Sigmoid colon (tissue), 7 donors: ENCODE measurements around the gene NELFB. TPM values are rescaled to one million over a fixed set of nuclear protein-coding genes. Genes with fewer than 3 reads are reported as not detected.

Experiments used
- DNase-seq: peaks from one replicate; pipeline ENCODE4 v3.0.0-alpha.2; 2019
- H3K27ac ChIP-seq, 4 donors: fragments of 200-600 bp; sonication (generic); one replicate each; pipeline ENCODE4 v1.5.1; 2016 to 2019; ENCODE audit warnings: mild to moderate bottlenecking in 1 of 4
- H3K27me3 ChIP-seq, 3 donors: fragments of 200-600 bp; sonication (generic); one replicate each; pipeline ENCODE4 v1.5.1; 2019; ENCODE audit warnings: mild to moderate bottlenecking in 1 of 3
- H3K36me3 ChIP-seq, 4 donors: fragments of 200-600 bp; sonication (generic); one replicate each; pipeline ENCODE4 v1.5.1; 2016 to 2019
- H3K4me1 ChIP-seq, 4 donors: fragments of 200-600 bp; sonication (generic); one replicate each; pipeline ENCODE4 v1.5.1; 2017 to 2019
- H3K4me3 ChIP-seq, 4 donors: fragments of 200-600 bp; sonication (generic); one replicate each; pipeline ENCODE4 v1.5.1; 2017 to 2019; ENCODE audit warnings: mild to moderate bottlenecking in 2 of 4, moderate library complexity in 1 of 4
- H3K9me3 ChIP-seq, 4 donors: fragments of 200-600 bp in 3 of 4; sonication (generic) in 3 of 4; one replicate each; pipeline versions ENCODE4 v1.5.1 to v1.6.1; 2013 to 2019
- CTCF ChIP-seq, 4 experiments: fragments of 450-650 bp in 3 of 4; fragments of 200-600 bp in 1 of 4; IDR thresholded peaks; one replicate each; pipeline ENCODE4 v1.5.1; 2016 to 2019; ENCODE audit warnings: antibody characterized with exemption in 4 of 4, mild to moderate bottlenecking in 3 of 4, moderate library complexity in 2 of 4
- EP300 ChIP-seq, 4 donors: sonication (generic); formaldehyde crosslinking; IDR thresholded peaks; one replicate each; pipeline ENCODE4 v1.6.1; 2017; ENCODE audit warnings: antibody characterized with exemption in 4 of 4
- POLR2A ChIP-seq, 2 donors: fragments of 450-650 bp; IDR thresholded peaks; one replicate each; pipeline ENCODE4 v1.6.1; 2016; ENCODE audit warnings: antibody characterized with exemption in 2 of 2, mild to moderate bottlenecking in 2 of 2, moderate library complexity in 2 of 2
- POLR2AphosphoS5 ChIP-seq, 4 donors: sonication (generic); formaldehyde crosslinking; IDR thresholded peaks; one replicate each; pipeline ENCODE4 v1.6.1; 2017; ENCODE audit warnings: antibody characterized with exemption in 4 of 4
- WGBS, 2 donors: extraction: QIAGEN DNeasy Blood & Tissue Kit; methylation state at CpG; one replicate each; pipeline ENCODE4 v1.1.7; 2013; 5-methylcytosine and 5-hydroxymethylcytosine counted together
- intact Hi-C: fragments of 100-400 bp; cut with DNase I; formaldehyde crosslinking; loops from one replicate; pipeline ENCODE4 v1.15.1; 2023
- polyA plus RNA-seq, 3 donors: library from polyadenylated mRNA; stranded (reverse); fragments of 200-250 nt; gene quantifications; one replicate each; pipeline ENCODE4 v1.2.3, GENCODE V29; 2013
- total RNA-seq, 4 donors: library from RNA; depleted of rRNA; stranded (reverse); fragments of >200 nt; gene quantifications; one replicate each; pipeline ENCODE4 v1.1.0, GENCODE V29; 2016
- donor health status: healthy with polysubstance abuse.
- donor health status: Bipolar disorder and iron deficiency.
- donor health status: healthy.

NELFB gene
- total and polyA plus RNA-seq, 7 donors, result 24.7 to 70.5 (median 36.5) TPM

- no peak for DNase-seq
- H3K36me3 ChIP-seq, result no peaks in the 10 kb centered on the region
- intact Hi-C loops, result no loop called here
- no peak overlapping the region for H3K27ac ChIP-seq
- peaks cover 0 to 42% (median 37%) of the 10 kb centered on the region in 4 donors for H3K4me1 ChIP-seq
- no peak for TF ChIP-seq EP300 (IDR thresholded peaks at IDR 0.05)
- TF ChIP-seq CTCF (IDR thresholded peaks at IDR 0.05), result no peak
- no peak for TF ChIP-seq POLR2AphosphoS5 (IDR thresholded peaks at IDR 0.05)
- peak in 1 of 2 donors; percentile 22 for TF ChIP-seq POLR2A (IDR thresholded peaks at IDR 0.05)
- H3K4me3 ChIP-seq, result no peak overlapping the region
- WGBS, 2 donors, result 8 to 36% methylated on average over 30 of the region's 30 CpGs
- no peaks in the 10 kb centered on the region for H3K9me3 ChIP-seq
- peaks cover 40 to 75% (median 57%) of the 10 kb centered on the region in 3 donors for H3K27me3 ChIP-seq
Measured at GRCh38 chr9:137307255-137308056, 52.3 kb downstream of the NELFB start.

DNA sequence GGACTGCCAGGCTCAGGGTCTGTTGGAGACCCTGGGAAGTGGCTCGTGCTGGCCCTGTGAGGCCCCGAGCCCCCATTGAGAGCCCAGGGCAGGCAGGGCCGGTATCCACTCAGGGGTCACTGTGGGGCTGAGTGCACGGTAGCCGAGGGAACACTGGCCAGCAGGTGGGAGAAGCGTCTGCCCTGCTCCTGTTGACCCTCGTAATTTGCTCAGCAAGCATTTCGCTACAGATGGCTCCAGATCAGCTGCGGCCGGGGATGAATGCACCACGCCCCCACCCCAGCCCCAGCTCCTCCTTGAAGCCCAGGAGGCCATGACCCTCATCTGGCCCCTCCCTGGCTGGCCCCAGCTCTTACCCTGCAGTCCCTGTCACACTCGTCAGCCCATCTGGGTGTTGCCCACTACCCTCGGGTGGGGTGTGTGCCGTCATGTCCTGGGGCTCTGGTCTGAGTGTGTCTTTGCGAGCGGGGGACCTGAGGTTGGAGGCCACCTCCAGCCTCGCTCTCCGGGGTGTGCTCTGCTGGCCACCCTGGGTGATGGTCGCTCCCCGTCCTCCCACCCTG, 53.0 kb downstream of the NELFB start:
- Histone ChIP-seq H3K4me1 (peaks cover 0 to 35% (median 32%) of the 10 kb centered on the region in 4 donors), H3K9me3 (no peaks in the 10 kb centered on the region), H3K27ac (no peak overlapping the region), H3K36me3 (no peaks in the 10 kb centered on the region), H3K4me3 (no peak overlapping the region), H3K27me3 (peaks cover 33 to 68% (median 51%) of the 10 kb centered on the region in 3 donors)
- no peak for TF ChIP-seq CTCF (IDR thresholded peaks at IDR 0.05)
- TF ChIP-seq EP300 (IDR thresholded peaks at IDR 0.05), result no peak
- no peak for TF ChIP-seq POLR2A (IDR thresholded peaks at IDR 0.05)
- TF ChIP-seq POLR2AphosphoS5 (IDR thresholded peaks at IDR 0.05), result no peak
- no peak for DNase-seq
- 34 to 66% methylated on average over 20 of the region's 20 CpGs for WGBS, 2 donors
- intact Hi-C loops, result no loop called here

- peaks cover 0 to 30% (median 26%) of the 10 kb centered on the region in 4 donors for H3K4me1 ChIP-seq
- H3K27ac ChIP-seq, result no peak overlapping the region
- intact Hi-C loops, result no loop called here
- WGBS, 2 donors, result 65 to 84% methylated on average over 15 of the region's 15 CpGs
- H3K4me3 ChIP-seq, result no peak overlapping the region
- DNase-seq, result no peak
- no peaks in the 10 kb centered on the region for H3K9me3 ChIP-seq
- no peaks in the 10 kb centered on the region for H3K36me3 ChIP-seq
- TF ChIP-seq CTCF (IDR thresholded peaks at IDR 0.05) (no peak), EP300 (IDR thresholded peaks at IDR 0.05) (no peak), POLR2A (IDR thresholded peaks at IDR 0.05) (no peak), POLR2AphosphoS5 (IDR thresholded peaks at IDR 0.05) (no peak)
- H3K27me3 ChIP-seq, result peaks cover 26 to 54% (median 38%) of the 10 kb centered on the region in 3 donors
Measured at GRCh38 chr9:137309368-137310188, 54.5 kb downstream of the NELFB start.

DNA sequence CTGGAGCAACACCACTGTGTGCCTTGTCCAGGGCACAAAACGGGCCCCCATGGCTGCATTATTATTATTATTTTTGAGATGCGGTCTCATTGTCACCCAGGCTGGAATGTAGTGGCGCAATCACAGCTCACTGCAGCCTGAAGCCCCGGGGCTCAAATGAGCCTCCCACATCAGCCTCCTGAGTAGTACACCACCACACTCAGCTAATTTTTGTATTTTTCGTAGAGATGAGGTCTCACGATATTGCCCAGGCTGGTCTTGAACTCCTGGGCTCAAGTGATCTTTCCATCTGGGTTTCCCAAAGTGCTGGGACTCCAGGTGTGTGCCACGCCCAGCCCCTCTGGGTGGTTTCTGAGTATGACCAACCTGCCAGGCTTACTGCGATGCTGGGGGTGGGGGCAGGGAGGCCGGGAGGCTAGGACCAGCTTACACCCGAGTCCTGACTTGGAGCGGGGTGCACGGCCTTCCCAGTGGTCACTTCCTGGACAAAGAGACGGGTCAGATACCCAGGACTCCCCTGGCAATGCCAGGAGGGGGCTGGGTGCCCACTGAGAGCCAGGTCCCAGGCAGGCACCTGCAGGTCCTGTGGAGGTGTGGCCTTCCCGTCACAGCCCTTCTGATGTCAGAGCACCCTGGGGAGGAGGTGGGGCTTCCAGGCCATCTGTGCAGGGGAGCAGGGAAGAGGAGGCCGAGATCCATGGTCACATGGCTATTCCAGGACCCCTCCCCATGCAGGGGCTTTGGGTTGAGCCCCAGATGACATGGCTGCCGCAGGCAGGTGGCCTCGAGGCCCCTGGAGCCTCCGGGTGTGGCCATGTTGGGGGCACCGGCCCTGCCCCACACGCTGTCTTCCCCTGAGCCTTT, 55.3 kb downstream of the NELFB start:
- WGBS, 2 donors, result 23 to 69% methylated on average over 20 of the region's 20 CpGs
- intact Hi-C loops, result no loop called here
- H3K27ac ChIP-seq, result no peak overlapping the region

More for the DNA sequence above, 55.3 kb downstream of the NELFB start:
- Histone ChIP-seq H3K36me3 (no peaks in the 10 kb centered on the region), H3K4me1 (peaks cover 0 to 27% (median 18%) of the 10 kb centered on the region in 4 donors), H3K9me3 (no peaks in the 10 kb centered on the region), H3K4me3 (no peak overlapping the region), H3K27me3 (peaks cover 20 to 51% (median 31%) of the 10 kb centered on the region in 3 donors)
- TF ChIP-seq CTCF (IDR thresholded peaks at IDR 0.05) (no peak), EP300 (IDR thresholded peaks at IDR 0.05) (no peak), POLR2A (IDR thresholded peaks at IDR 0.05) (no peak), POLR2AphosphoS5 (IDR thresholded peaks at IDR 0.05) (no peak)
- DNase-seq, result no peak
